Spleen (tissue), 7 donors: Measurements from ENCODE around the gene PCDH8.

ENCODE experiments used
- POLR2A ChIP-seq, 3 donors: fragments of 450-650 bp; IDR thresholded peaks; one replicate each; pipeline ENCODE4 v1.5.1; 2017; ENCODE audit warnings: antibody characterized with exemption in 3 of 3, mild to moderate bottlenecking in 1 of 3
- TF ChIP-seq, protein P1 (sequence below), 11 experiments: fragments of 200-600 bp in 7 of 11; fragments of 450-650 bp in 4 of 11; sonication (generic) in 4 of 11; IDR thresholded peaks in 8 of 11; conservative IDR thresholded peaks in 3 of 11; 1 replicate in 7 of 11; 2 replicates in 4 of 11; pipeline versions ENCODE4 v1.4.0 to v1.8.0; 2016 to 2021; ENCODE audit warnings: antibody characterized with exemption in 11 of 11, inconsistent platforms in 4 of 11, mild to moderate bottlenecking in 1 of 11
- donor health status: DM: no; HTN: no; CAD: no; lungs with moderate emphysema.
- donor health status: DM: no; HTN: no; CAD: no.
- donor health status: DM: no; HTN: no; CAD: no.

DNA sequence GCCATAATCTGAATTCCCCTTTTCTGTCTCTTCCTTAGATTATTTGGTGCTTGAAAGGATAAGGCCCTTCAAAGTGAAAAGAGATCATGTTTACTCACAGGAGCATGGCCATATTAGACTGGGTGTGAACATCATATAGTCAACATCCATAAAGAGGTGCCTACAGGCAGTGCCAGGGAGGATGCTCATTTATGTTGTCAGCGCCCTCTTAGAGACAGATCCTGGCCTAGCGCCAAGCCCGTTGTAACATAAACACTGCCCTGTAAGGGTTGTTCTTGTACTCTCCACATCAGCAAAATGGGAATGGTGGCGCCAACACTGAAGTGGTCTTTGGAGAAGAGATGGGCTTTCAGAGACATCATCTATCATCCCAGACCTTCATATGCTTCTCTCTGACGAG, 16.1 kb downstream of the PCDH8 start:
- TF ChIP-seq, protein P1, sequence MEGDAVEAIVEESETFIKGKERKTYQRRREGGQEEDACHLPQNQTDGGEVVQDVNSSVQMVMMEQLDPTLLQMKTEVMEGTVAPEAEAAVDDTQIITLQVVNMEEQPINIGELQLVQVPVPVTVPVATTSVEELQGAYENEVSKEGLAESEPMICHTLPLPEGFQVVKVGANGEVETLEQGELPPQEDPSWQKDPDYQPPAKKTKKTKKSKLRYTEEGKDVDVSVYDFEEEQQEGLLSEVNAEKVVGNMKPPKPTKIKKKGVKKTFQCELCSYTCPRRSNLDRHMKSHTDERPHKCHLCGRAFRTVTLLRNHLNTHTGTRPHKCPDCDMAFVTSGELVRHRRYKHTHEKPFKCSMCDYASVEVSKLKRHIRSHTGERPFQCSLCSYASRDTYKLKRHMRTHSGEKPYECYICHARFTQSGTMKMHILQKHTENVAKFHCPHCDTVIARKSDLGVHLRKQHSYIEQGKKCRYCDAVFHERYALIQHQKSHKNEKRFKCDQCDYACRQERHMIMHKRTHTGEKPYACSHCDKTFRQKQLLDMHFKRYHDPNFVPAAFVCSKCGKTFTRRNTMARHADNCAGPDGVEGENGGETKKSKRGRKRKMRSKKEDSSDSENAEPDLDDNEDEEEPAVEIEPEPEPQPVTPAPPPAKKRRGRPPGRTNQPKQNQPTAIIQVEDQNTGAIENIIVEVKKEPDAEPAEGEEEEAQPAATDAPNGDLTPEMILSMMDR (IDR thresholded peaks at IDR 0.05 in 8 of 11, conservative IDR thresholded peaks at IDR 0.05 in 3 of 11), result no peak
- no peak for TF ChIP-seq POLR2A (IDR thresholded peaks at IDR 0.05)
